NCI-H82 (cell line): ENCODE measurements around the gene C20orf141.
"Not testable (repeated sequence)": the region's sequence is repeated elsewhere in the genome, so short reads cannot be mapped to it uniquely, and the experiment has no call there.

ENCODE experiments used
- DNase-seq: peaks from one replicate; lab custom pipeline; 2025; lab: John Stamatoyannopoulos, UW

C20orf141 gene

DNA sequence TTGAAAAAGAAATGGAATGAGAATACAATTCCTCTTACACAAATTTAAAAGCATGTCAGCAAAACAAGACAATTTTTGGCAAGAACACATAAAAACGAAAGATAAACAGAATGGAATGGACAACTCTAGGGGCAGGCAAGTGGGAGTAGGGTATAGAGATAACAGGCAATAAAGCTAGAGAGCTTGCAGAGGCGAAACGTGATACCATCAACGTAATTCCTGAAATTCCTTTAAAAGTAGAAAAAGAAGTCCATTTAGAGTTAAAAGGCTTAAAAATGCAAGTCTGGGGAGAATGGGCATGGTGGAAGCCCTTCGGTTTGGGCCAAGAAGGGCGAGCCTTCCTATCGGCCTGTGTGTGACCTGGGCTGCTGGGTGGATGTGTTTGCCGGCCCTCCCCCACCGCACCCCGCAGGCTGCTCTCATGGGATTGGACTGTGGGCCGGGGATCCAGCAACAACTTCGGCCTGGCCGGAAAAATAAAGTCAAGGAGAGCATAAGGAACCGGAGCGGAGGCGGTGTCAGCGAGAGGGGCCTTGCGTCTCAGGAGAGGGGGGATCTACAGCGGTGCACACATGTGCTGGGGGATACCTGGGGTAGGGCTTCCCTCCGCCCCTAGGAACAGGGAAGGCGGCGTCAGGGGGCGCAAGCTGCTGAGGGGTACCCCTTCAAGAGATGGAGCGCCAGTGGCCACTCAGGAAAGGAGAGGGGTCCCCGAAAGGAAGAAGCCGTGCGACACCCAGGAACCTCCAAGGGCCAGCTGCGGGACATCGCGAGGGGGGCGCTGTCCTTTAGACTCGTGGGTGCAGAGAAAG lies 5.5 kb downstream of the C20orf141 start:
- DNase-seq, result no peak

DNA sequence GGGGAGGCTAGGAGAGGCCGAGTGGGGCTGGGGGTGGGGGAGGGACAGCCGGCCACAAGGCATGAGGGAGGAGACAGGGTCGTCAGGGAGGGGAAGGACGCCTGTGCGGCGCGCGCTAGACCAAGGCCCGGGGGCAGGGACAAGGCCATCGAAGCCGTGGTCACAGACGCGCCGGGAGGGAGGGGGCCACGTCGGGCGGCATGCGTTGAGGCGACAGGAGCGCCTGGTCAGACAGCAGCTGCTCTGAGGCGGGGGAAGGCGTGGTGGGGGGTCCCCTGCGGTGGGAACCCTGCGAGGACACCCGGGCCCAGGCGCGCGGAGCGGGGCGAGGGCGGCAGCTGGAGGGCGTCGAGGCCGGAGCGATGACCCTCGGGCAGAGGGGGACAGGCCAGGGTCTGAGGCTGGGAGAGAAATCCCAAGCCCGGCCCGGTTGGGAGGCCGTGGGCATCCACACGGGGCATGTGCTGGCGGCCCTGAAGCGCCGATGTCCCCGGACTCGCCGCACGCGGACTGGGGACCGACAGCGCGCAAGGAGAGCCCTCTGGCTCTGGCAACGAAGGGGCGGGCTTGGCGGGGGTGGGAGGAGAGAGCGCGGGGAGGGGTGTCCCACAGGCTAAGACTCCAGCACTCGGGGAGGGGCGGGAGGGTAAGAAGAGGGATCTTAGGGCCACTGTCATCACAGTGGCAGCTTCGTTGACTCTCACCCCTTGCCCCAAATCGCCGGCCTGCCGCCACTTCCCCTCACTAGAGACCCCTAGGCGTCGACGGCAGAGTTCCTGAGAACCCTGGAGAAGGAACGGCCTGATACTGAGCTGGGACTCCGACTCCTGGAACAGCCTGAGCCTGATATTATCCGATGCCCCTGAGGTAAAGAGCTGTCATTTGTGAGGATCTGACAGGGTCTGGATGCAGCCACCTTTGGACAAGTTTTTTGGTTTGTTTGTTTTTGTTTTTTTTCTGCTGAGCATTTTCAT lies 6.4 kb downstream of the C20orf141 start:
- DNase-seq, result peak; percentile 42

DNA sequence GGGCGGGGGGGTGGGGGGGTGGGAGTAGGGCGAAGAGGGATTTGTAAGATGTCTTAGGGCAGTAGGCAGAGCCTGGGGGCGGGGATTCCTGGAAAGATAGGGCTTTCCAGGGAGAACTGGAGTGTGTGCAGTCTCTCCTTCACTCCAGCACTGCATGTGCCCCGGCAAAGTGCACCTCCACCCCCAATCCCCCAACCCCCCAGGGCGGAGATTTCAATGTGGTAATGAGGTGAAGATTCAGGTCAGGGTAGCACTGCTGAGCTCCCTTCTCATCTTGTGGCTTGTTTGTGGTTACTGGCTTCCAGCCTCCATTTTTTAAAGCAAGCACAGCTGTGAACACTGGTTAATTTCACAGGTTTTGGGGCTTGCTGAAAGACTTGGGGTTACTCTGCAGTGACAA lies 7.3 kb downstream of the C20orf141 start:
- no peak for DNase-seq

DNA sequence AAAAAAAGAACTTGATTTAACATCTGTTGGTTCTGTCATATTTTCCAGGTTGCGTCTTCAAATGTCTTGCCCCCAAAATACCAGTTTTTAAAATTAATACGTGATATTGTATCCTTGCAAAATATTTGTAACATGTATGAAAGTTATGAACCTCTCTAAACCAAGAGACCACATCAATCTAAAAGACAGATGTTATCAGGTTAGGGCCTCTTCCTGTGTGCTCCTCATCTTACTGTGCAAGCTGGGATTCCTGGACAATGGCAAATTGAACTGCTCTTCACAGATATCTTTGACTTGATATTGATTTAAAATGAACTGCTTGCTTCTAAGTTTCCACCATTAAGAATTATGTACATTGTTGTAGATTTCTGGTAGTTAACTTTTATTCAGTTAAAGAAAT lies 11.0 kb downstream of the C20orf141 start:
- no peak for DNase-seq

DNA sequence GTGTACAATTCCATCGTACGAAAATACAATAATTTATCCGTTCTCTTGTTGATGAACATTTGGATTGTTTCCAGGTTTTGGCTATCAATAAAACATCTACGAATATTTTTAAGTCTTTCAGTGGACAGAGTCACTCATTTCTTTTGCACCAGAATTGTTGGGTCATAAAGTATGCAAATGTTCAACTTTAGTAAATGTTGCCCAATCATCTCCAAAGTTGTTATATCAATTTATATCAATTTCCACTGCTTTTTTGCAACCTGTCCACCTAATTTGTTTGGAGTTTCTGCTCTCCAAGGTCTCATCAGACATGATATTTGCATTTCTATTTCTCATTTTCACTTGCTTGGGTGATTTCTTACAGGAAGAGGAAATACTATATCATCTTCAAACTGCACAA lies 11.9 kb downstream of the C20orf141 start:
- DNase-seq, result no peak

DNA sequence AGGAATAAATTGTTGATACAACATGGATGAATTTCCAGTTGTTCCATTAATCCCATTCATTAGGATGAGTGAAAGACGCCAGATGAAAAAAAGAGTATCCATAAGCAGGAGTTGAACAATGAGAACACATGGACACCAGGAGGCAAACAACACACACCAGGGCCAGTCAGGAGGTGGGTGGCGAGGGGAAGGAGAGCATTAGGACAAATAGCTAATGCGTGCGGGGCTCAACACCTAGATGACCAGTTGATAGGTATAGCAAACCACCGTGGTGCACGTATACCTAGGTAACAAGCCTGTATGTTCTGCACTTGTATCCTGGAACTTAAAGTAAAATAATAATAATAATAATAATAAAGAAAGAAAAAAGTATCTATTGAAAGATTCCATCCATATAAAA lies 14.6 kb downstream of the C20orf141 start:
- no peak for DNase-seq

DNA sequence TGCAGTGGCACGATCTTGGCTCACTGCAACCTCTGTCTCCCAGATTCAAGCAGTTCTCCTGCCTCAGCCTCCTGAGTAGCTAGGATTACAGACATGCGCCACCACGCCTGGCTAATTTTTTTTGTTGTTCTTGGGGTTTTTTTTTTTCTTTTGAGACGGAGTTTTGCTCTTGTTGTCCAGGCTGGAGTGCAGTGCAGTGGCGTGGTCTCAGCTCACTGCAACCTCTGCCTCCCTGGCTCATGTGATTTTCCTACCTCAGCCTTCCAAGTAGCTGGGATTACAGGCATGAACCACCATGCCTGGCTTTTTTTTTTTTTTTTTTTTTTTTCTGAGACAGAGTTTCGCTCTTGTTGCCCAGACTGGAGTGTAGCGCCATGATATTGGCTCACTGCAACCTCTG lies 16.4 kb downstream of the C20orf141 start:
- DNase-seq, result not testable (repeated sequence)

DNA sequence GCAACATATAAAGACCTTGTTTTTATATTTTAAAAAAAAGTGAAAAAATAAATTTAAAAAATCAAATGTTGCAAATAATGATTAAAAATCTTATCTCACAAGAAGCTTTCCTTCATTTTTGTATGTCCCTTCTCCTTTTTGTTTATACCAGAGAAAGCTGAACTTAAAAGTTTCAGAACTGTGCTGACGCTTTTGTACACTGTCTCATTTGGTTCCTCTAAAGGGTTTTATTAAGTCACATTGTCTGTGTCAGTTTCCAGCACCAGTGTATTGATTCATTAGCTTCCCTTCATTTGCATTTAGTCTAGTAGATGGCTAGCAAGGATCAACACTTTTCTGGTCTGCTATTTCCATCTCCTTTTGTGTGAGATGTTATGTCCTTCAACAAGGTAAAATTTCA lies 19.0 kb downstream of the C20orf141 start:
- no peak for DNase-seq

DNA sequence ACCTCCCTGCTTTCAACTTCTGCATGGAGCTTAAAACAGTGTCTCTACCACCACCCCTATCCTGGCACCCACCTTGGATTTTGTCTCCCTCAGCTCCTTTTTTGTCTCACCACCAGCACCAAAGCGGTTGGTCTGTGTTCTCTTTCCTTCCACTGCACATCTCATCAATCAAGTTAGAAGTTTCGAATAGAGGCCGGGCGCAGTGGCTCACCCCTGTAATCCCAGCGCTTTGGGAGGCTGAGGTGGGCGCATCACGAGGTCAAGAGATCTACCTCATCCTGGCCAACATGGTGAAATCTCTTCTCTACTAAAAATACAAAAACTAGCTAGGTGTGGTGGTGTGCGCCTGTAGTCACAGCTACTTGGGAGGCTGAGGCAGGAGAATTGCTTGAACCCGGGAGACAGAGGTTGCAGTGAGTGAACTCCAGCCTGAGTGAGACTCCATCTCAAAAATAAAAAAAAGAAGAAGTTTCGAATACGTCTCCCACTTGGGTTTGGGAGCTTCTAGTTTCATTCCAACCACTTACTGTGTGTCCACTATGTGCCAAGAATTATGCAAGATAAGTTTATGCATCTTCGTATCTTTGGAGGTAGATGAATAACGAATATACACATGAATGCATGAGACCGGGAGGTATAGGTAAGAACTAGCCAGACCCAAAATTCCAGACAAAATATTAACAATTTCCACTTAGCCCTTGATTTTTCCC lies 19.8 kb downstream of the C20orf141 start:
- DNase-seq, result no peak

DNA sequence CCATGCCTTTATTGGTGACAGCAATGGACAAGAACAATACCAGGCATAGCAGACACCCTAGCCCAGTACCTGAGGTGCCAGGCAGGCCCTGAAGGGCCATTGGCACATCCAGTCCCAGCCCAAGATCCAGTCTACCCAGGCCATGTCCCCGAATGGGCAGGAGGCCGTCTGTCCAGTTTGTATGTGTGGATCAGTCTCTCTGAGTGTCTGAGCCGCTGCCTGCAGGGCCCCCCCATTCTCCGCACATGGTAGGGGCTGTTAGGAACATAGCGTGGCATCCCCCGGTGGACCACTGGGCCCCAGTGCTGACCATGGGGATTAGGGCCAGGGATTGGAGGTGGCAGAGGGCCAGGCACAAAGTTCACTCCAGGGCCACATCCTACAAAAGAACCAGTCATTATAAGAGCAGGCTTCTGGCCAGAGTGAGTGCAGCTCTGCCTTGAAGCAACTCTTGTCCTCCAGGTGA lies 20.6 kb downstream of the C20orf141 start:
- DNase-seq, result no peak

DNA sequence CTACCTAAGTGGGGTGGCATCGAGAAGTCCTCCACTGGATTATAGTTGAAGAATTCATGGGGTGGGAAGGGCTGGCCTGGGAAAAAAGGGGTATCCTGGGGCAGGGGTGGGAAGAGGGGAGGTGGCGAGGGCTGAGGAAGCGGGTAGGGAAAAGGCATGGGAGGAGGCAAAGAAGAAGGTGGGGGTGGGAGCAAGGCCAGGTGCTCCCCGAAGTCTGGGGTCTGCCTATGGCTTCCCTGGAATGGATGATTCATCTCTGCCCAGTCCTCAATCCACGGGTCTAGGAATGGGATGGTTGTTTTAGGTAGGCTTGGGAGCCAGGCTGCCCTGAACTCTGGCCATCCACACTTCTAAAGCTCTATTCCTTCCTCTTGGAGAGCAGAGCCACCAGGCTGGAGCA lies 21.2 kb downstream of the C20orf141 start:
- DNase-seq, result no peak

DNA sequence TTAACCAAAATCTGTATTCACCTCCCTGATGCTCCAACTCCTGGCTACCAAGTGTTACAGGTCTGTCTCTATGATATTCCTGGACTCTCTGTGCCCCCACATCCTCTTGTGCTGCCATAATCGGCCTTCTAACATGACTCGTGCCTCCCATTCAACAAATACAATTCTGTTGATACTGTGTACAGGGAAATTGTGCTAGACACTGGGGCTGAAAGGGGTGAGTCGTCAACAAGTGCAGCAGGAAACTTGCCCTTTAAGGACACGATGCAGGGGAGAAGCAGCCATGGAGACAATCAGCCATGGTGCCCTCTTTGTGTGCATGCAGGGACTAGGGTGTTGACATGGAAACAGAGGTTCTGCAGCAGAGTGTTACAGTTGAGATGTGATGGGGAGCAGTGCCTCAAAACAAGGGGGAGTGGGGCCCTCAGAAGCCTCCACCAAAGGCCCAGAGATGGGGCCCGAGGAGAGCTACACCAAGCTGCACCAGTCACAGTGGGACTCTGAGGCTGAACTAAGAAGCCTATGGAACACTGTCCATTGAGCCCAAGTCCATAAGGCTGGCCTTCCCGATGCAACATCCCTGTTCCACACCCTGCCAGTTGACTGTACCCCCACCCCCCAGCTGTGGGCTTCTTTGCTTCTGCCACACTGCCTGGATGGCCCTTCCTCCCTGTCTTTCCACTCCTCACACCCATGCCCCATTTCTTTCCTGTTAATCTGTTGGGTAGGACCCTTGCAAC lies 22.6 kb downstream of the C20orf141 start:
- DNase-seq, result no peak

DNA sequence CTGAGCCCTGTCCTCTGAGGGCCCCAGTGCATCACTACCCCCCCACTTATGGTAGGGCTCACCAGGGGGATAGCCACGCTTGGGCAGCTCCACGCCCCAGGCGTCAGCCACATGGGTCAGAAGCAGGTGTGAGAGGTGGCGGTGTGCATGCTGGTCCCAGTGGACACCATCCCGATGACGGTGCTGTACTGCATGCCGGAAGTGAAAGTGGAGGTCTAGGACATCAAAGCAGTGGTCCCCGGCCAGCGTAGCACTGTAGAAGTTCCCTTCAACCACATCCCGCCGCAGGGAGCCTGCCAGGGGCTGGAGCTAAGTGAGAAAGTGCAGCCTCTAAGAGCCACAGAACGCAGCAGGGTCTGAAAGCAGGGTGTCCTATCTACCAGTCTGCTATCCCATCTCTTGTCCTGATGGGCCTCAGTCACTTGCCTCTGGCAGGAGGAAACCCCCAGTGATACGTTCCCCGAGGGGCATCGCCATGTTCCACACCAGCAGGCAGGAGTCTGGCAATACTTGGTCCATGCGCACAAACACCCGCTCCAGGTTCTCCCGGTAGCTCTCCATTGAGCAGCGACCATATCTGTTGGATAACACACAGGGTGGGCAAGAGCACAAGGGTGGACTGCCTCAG lies 23.5 kb downstream of the C20orf141 start:
- no peak for DNase-seq

DNA sequence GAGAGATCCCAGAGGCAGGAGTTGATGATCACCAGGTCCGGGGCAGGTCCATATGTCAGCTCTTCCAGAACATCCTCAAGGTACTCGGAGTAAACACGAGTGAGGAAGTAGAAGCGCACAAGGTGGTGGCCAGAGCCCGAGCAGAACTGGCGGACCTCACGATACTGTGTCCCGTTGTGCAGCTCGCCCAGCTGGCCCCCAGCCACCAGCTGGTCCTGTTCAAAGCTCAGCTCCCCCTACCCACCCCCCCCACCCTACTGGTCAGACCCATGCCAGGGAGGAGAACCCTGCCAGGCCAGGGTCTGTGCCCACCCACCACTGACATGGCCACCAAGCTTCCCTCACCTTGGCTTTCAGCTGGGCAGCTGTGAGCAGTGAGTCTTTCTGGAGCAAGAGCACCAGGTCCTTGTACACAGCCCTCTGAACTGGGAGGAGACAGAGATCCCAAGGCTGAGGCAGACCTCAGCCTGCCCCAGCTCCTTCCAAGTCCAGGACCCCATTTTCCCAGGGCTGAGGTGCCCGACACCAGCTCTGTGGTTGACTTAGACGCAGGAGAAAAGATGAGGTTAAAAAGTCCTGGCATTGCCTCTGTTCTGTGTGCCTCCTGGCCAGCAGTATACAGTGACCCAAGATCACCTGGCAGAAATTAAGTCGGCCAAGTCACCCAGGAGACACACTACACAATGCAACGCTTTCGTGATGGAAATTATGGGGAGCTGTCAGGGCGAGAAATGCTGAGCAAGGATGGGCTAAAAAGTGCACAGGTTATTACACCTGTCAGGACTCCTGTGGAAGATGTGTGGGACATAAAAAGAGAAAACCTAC lies 24.3 kb downstream of the C20orf141 start:
- no peak for DNase-seq

DNA sequence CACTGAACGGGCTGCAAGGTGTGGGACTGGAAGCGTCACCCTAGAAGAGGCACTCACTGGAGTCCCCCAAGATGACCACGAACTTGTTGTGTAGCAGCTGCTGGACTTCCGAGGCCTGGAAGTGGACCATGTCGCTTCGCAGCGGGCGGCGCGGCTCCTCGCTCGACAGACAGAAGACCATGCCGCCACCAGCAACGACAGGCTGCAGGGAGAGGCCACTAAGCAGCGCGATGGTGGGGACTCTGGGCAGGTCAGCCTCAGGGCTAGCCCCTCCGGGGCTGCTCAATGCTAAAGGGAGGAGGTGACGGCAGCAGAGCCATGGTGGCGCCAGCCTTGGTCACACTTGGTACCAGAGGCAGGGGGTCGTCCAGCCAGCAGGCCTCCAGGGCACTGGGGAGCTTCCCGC lies 24.9 kb downstream of the C20orf141 start:
- DNase-seq, result no peak

DNA sequence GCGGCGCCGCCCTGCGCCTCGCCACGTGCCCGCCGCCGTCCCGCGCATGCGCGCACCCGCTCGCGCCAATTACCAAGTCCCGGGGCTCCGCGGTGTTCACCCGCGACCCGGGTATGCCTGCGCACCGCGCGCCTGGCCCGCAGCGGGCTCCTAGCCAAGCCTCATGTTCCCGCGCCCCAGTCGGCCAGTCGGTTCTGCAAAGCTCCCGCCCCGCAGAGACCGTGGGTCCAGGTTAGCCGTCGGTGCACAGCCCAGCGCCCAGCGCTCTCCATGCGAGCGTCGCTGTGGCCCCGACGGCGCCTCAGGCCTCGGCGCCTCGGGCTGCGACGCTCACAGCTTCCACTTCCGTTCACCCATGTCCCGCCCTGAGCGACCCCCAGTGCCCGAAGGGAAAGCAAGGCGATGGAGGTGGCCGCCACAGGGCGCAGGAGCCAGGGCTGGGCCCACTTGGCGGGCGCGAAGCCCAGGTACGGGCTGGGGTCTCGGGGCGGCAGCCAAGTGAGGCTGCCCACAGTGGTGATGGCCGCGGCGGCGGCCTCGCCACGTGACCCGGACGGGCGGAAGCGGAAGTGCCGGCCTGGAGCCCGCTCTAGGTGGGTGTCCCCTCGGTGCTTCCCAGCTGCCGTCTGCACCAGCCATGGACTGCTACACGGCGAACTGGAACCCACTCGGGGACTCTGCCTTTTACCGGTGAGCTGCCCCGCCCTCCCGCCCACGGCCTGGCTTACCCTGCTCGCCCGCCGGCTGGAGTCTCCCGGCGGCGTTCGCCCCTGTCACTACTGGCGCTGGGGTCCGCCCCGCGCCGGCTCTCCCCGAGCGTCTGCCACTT lies 25.6 kb downstream of the C20orf141 start, which contains the start of the genes PCED1A and VPS16:
Gene PCED1A, minus strand, starts transcription at position 518 of the 829 bp plus-strand sequence. CDS start 743 bp downstream, outside the sequence.
Gene VPS16, plus strand, starts transcription at position 608 of the 829 bp plus-strand sequence. Its CDS starts 30 bp downstream, at position 638.
- peak; percentile 93 for DNase-seq

DNA sequence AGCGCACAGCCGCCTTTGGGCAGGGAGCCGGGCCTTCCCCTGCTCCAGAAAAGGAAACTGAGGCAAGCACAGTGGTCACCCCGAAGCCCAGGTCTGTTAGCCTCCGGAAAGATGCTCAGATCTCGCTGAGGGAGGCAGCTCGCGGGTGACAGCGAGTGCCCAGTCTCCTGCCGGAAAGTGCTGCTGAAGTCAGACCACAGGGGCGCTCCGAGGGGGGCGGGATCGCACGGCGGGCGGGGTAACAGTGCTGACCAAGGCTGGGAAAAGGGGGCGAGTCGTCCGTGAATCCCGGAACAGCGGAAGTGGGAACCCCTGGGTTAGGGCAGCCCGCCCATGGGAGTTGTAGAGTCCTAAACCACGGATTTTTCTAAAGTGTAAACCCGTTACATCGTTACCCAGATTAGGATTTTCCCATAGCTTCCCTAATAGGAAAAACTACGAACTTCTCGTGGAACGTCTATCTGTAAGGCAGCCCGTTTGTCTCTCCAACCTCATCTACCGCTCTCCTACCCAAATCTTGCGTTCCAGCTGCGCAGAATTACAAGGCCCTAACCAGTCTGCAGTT lies 26.3 kb downstream of the C20orf141 start:
- peak; percentile 42 for DNase-seq

DNA sequence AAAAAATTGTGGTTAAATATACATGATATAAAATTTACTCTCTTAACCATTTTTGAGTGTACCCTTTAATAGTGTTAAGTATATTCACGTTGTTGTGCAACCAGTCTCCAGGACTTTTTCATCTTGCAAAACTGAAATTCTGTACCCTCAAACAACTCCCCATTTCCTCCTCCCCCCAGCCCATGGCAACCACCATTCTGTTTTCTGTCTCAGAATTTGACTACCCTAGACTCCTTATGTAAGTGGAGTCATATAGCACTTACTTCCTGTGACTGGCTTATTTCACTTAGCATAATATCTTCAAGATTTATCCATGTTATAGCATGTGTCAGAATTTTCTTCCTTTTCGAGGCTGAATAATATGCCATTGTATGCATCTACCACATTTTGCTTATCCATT lies 30.8 kb downstream of the C20orf141 start:
- DNase-seq, result no peak

DNA sequence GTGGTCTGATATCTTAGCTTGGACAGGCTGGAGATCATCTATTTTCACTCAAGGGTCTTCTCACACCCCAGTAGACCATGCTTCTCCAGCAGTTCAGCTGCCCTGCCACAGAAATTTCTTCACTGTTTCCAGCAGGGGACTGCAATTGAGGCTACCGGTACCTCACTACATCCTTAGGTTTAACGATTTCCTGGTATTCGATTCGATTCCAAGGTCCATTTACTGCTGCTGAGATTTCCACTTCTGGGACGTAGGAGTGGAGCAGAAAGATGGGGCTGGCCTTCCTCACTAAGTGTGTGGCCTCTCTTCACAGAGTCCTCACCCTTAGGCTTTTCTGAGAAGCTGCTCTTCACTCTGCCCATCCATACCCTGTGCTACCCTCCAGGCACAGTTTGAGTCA lies 31.9 kb downstream of the C20orf141 start:
- DNase-seq, result no peak
